Pericardium fibroblast (primary cell): ENCODE results near the gene TBX1. TPM values are rescaled to one million over a fixed set of nuclear protein-coding genes. Genes with fewer than 3 reads are reported as not detected.

Source experiments
- total RNA-seq: library from RNA; depleted of rRNA; stranded (reverse); fragments of >200 nt; gene quantifications from 2 replicates; pipeline ENCODE4 v1.2.3, GENCODE V29; 2015

The TBX1 gene
- 0.09 TPM in 1 of 2 replicates, not detected in the other for total RNA-seq

GRCh38 chr22:19760058-19760950 is at the start of gene TBX1:
TSS of gene TBX1 (plus strand) at chr22:19760778. CDS start at chr22:19760844, 66 bp downstream.

GRCh38 chr22:19714312-19715187 is 46.0 kb upstream of the TBX1 start, which contains the start of gene SEPTIN5:
TSS of gene SEPTIN5 (plus strand) at chr22:19714503. CDS start at chr22:19714589, 86 bp downstream.

GRCh38 chr22:19723232-19723982 is 37.2 kb upstream of the TBX1 start, which contains the start of gene GP1BB:
TSS of gene GP1BB (plus strand) at chr22:19723539. CDS start at chr22:19723570, 31 bp downstream.

Other genes with a start within 250 kb of the TBX1 start
- gene CLDN5, start 236.4 kb upstream of the TBX1 start, total RNA-seq, result 2.1 and 16.7 TPM in 2 replicates
- gene SEPTIN5, start 46.3 kb upstream of the TBX1 start, total RNA-seq, result 23.6 and 30.8 TPM in 2 replicates
- gene GP1BB, start 37.2 kb upstream of the TBX1 start, total RNA-seq, result 8.9 and 13.4 TPM in 2 replicates
- 6.6 and 7.2 TPM in 2 replicates for gene GNB1L, start 94.1 kb downstream of the TBX1 start, total RNA-seq
- gene RTL10, start 94.1 kb downstream of the TBX1 start, total RNA-seq, result 9.0 and 10.7 TPM in 2 replicates
- 236 and 328 TPM in 2 replicates for gene COMT, start 181.0 kb downstream of the TBX1 start, total RNA-seq
- gene TXNRD2, start 181.0 kb downstream of the TBX1 start, total RNA-seq, result 6.7 and 15.3 TPM in 2 replicates